NOMO-1 (cell line): ENCODE data around the gene DNAAF5.
"Not testable (repeated sequence)": the region's sequence is repeated elsewhere in the genome, so short reads cannot be mapped to it uniquely, and the experiment has no call there.

ENCODE experiments used
- DNase-seq, 2 experiments: peaks; one replicate each; lab custom pipeline; 2025; ENCODE audit not compliant: unreplicated experiment in 2 of 2; lab: John Stamatoyannopoulos, UW

DNAAF5 gene

DNA sequence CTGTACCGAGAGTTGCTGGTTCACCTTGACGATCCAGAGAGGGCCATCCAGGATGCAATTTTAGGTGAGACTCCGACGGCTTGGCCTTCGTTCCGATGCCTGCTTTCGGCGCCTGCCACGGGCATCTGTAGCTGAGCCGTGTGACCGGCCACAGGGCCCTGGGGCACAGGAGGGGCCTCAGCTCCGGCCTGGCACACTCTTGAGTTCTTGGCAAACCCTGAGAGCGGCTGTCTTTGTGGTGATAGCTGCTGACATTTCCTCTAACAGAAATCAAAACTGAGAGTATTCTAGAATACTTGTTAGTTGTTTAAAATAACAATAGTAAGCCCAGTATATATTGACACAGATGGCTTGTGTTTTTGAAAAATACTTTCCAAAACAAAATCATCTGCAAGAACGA, 53.6 kb downstream of the DNAAF5 start:
- DNase-seq, result no peak

DNA sequence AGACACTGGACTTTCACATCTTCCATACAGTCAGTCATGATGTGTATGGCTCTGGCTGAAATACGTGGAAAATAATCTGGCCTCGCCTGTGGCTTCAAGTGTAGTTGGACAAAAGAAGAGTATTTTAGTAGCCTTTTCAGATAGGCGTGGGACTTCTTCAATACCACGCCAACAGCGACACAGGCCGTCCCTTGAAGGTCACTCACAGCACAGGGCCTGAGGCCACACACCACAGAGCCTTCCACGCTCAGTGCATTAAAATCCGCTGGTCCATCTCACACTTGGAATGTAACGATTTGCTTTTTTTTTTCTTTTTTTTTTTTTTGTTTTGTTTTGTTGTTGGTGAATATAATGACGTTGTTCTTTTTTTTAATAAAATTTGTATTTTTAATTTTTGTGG, 54.0 kb downstream of the DNAAF5 start:
- no peak for DNase-seq

DNA sequence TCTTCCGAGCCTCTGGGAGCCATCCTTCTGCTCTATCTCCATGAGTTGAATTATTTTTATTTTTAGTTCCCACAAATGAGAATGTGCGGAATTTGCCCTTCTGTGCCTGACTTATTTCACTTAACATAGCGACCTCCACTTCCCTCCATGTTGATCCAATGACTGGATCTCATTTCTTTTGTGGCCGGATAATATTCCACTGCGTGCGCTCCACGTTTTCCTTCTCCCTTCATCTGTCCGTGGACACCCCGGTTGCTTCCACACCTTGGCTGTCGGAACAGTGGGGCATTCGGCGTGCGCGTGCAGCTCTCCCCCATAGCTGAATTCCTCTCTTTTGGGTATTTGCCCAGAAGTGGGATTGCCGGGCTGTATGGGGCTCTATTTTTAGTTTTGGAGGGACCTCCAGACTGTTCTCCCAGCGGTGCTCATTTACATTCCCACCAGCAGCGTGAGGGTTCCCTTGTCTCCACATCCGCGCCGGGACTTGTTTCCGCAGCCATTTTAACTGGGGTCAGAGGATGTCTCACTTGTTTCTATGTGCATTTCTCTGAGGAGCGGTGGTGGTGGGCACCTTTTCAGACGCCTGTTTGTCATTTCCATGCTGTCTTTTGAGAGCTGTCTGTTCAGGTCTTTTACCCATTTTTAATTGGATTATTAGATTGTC, 54.8 kb downstream of the DNAAF5 start:
- no peak for DNase-seq

DNA sequence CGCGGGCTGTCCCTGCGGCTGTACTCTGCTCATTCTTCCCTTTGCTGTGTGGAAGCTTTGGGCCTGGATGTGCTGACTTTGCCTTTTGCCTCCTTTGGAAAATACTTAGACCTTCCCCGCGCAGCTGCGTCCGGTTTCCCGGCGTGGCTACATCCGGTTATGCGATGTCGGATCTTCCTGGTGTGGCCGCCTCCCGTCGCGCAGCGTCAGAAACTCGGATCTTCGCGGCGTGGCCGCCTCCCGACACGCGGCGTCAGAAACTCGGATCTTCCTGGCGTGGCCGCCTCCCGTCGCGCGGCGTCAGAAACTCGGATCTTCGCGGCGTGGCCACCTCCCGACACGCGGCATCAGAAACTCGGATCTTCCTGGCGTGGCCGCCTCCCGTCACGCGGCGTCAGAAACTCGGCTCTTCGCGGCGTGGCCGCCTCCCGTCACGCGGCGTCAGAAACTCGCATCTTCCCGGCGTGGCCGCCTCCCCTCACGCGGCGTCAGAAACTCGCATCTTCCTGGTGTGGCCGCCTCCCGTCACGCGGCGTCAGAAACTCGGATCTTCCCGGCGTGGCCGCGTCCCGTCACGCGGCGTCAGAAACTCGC, 55.5 kb downstream of the DNAAF5 start:
- no peak for DNase-seq

DNA sequence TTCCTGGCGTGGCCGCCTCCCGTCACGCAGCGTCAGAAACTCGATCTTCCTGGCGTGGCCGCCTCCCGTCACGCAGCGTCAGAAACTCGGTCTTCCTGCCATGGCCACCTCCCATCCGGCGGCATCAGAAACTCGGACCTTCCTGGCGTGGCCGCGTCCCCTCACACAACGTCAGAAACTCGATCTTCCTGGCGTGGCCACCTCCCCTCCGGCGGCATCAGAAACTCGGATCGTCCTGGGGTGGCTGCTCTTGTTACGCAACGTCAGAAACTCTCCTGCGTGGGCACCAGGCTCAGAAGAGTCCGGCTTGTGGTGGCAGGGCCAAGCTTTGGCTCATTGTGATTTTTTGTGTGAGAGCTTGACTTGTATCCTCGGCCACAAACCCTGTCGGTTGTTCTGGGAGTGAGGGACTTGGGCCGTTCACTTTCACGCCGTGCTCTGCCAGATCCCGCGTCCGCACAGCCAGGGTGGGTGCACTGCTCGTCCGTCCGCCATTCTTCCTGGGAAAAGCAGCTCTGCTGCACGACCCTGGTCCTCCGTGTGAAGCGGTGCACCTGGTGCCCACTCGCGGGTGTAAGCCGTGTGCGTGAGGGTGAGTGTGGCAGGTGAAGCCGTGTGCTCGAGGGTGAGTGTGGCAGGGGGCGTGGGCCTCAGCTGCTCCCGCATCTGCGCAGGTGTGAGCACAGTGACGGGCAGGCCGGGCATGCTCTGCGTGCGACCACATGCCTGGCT, 56.4 kb downstream of the DNAAF5 start:
- DNase-seq, result no peak

DNA sequence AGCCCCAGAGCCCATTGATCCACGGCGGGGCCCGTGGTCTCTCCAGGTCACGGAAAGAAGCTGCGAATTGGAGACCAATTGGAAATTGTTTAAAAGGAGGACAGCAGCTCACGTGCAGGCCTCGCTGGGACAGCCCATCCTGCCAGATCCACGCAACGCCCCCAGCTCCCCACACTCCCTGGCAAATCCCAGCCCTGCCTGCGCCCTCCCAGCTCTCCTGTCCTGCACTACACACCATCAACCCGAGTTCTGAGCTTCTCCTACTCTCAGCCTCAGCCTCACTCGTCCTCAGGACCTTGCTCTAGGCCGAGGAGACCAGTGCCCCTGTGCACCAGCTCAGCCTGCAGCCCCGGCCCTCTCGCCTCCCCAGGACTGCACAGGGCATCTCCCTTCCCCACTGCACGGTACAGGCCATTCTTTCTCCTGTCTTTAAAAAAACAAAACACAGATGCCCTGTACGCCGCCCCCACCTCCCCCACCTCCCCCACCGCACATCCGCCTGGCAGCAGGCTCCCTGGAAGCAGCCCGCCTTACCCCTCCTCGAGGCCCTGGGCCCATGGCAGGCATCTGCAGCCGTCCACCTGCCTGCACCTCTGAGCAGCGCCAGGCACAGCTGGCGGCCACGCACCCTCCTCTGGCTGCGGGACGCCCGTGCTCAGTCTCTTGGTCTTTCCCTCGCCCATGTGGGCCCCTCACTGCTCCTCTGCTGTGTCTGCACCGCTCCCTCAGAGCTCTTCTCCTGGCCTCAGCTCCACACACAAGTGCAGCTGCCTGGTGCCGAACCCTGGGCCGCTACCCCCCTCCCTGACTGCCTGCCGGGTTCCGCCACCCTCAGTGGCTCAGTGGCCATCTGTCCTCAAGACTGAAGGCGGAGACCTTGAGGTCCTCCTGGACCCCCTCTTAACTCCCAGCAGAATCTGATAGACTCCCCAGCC, 57.3 kb downstream of the DNAAF5 start:
- DNase-seq, result no peak

DNA sequence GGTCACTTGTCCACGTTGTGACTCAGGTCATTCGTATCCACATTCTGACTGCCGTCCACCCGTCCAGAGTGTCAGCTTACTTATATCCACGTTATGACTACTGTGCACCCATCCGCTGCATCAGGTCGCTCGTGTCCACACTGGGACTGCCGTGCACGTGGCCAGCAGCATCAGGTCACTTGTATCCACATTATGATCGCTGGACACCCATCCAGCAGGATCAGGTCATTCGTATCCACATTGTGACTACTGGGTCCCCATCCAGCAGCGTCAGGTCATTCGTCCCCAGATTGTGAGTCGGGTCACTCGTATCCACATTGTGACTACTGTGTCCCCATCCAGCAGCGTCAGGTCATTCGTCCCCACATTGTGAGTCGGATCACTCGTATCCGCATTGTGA, 58.5 kb downstream of the DNAAF5 start:
- no peak for DNase-seq

DNA sequence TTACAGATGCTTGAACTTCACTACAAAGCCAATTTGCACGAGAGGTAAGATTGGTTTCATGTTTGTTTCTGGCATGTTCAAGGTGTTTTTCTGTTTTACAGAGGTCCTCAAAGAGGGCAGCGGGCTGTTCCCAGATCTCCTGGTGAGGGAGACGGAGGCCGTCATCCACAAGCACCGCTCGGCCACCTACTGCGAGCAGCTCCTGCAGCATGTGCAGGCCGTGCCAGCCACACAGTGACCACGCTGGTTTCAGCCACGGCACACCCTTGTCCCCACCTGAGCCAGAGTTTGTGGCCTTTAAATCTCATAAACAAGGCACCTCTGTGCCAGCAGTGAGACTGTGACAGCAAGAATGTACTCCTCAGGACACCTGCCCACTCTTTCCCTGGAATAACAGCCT, 58.9 kb downstream of the DNAAF5 start:
- no peak for DNase-seq

DNA sequence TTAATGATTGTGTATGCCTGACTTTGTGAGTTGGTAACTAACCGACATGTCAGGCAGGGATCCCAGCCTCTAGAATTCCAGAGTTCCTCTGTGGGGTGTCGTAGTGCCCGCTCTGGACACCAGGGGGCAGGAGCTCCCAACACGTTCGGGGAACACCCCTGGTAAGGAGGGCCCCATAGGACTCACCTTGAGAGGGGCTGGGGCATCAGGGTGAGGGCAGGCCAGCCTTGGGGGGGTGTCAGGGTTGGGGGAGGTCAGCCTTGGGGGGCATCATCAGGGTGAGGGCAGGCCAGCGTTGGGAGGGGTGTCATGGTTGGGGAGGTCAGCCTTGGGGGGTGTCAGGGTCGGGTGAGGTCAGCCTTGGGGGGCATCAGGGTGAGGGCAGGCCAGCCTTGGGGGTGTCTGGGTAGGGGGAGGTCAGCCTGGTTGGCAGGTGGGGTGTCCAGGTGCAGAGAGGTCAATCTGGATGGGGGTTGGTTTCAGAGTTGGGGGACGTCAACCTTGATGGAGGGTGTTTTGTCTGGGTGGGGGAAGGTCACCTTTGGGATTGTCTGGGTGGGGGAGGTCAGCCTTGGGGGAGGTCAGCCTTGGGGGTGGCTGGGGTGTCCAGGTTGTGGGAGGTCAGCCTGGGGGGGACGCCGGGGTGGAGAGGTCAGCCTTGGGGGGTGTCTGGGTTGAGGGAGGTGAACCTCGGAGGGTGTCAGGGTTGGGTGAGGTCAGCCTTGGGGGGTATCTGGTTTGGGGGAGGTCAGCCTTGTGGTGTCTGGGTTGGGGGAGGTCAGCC, 60.2 kb downstream of the DNAAF5 start:
- DNase-seq, result no peak

DNA sequence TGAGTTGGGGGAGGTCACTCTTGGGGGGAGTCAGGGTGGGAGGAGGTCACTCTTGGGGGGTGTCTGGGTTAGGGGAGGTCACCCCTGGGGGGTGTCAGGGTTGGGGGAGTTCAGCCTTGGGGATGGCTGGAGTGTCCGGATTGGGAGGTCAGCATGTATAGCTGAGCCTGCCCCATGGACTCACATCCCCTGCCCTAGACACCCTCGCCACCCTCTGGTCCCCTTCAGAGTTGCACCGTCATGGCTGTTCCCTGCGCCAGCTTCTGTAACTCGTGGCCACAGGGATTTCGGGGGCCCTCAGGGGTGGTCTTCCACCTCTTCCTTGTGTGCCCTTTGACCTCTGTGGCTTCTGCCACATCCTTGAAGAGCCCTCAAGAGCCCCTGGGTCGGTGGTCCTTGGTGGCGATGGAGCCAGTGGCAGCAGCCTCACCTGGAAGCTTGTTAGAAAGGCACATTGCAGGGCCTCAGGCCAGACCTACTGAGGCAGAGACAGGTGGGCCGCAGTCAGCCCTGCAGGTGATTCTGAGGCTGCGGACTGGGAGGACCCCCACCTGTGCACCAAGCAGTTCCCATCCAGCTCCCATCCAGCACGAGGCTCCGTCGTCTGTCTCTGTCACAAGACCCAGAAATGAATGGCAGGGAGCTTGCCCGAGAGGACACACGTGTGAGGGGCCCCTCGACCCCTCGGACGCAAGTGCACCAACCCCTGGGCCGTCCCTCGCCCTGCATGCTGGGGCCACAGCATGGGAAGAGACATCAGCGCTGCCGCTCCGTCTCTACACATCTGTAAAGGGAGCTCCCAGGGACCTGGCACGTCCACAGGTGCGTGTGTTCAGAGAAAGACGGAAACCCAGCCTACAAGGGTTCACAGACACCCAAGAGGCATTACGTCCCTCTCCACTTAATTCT, 61.1 kb downstream of the DNAAF5 start:
- DNase-seq, result no peak

DNA sequence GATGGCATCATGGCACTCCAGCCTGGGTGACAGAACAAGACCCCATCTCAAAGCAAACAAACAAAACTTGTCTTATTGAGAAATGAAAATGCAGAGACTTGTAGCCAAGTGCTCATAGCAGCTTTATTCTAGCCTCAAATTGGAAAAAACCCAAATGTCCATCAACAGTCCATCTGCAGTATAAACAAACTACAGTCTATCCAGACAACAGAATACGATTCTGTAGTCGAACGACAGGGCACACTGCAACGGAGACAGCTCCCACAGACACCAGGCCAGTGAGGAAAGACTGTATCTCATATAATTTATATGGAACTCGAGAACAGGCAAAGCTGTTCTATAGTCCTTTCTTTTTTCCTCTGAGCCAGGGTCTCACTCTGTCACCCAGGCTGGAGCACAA, 65.0 kb downstream of the DNAAF5 start:
- DNase-seq, result no peak

DNA sequence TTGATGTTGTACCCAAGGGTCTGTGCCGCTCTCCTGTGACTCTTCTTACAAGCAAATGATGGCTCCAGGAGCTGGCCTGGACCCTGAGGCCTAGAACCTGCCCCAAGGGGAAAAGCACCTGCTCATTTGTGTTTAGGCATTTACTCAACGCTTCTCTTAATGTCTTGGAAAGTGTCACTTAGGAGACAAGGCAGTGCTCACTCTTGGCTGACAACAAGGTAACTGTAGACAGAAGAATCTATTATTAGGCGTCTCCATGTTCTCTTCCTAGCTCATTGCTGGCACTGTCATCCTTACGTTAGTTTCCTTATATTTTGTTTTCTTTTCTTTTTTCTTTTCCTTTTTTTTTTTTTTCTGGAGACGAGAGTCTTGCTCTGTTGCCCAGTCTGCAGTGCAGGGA, 67.7 kb downstream of the DNAAF5 start:
- DNase-seq, result no peak

DNA sequence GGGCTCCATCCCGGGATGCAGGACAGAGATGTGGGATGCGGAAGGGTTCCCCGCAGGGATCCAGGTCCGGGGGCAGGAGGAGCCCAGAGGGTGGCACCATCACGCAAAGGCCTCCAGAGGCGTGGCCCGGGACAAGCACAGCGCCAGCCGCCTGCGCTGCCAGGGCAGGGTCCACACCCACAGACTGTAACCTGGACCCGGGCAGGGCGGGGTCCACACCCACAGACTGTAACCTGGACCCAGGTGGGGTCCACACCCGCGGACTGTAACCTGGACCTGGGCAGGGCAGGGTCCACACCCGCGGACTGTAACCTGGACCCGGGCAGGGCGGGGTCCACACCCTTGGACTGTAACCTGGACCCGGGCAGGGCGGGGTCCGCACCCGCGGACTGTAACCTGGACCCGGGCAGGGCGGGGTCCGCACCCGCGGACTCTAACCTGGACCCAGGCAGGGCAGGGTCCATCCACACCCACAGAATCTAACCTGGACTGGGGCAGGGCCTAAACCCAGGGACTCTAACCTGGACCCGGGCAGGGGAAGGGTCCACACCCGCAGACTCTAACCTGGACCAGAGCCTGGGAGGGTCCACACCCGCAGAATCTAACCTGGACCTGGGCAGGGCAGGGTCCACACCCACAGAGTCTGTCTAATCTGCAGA, 68.3 kb downstream of the DNAAF5 start:
- DNase-seq, result no peak

DNA sequence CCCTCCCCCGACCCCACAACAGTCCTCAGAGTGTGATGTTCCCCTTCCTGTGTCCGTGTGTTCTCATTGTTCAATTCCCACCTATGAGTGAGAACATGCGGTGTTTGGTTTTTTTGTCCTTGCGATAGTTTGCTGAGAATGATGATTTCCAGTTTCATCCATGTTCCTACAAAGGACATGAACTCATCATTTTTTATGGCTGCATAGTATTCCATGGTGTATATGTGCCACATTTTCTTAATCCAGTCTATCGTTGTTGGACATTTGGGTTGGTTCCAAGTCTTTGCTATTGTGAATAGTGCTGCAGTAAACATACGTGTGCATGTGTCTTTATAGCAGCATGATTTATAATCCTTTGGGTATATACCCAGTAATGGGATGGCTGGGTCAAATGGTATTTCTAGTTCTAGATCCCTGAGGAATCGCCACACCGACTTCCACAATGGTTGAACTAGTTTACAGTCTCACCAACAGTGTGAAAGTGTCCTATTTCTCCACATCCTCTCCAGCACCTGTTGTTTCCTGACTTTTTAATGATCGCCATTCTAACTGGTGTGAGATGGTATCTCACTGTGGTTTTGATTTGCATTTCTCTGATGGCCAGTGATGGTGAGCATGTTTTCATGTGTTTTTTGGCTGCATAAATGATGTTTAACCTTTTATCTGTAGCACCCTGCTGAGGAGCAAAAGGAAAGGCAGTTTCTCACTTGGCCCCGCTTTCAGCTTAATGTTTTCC, 70.1 kb downstream of the DNAAF5 start:
- DNase-seq, result not testable (repeated sequence)

DNA sequence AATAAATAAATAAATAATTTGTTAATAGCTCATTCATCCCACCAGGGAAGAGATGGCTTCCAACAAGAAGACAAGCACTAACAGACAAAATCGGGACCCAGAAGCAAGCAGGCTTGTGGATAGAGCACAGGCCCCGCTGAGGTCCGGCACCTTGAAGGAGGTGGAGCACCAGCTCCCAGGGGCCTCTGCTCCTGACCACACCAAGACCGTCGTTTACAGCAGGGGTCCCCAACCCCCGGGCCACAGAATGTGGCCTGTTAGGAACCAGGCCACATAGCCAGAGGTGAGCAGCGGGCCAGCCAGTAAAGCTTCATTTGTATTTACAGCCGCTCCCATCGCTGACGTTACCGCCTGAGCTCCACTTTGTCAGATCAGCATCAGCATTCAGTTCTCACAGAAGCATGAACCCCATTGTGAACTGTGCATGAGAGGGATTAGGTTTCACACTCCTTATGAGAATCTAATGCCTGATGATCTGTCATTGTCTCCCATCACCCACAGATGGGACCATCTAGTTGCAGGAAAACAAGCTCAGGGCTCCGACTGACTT, 72.5 kb downstream of the DNAAF5 start:
- DNase-seq, result no peak

DNA sequence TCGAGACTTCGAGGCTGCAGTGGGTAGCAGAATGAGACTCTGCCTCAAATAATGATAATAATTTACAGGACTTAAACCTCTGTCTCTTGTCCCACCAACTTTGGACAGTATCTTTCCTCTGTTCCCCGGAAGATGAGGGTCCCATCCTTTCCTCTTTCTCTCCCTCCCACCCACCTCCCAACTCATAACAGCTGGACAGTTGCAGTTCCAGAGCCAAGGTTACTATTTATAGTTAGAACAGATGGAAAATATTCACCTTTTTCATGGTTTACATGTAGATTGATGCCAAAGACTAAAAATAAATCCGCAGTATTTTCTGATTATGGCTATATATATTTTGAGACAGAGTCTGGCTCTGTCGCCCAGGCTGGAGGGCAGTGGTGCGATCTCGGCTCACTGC, 74.2 kb downstream of the DNAAF5 start:
- no peak for DNase-seq

DNA sequence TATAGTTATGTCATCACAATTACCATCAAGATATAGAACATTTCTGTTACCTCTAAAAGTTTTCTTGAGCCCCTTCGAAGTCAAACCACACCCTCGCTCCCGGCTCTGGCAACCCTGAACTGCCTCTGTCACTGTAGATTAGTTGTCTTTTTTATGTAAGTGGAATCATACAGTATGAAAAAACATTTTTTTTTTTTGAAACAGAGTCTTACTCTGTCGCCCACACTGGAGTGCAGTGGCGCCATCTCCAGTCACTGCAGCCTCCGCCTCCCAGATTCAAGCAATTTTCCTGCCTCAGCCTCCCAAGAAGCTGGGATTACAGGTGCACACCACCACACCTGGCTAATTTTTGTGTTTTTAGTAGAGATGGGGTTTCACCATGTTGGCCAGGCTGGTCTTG, 74.9 kb downstream of the DNAAF5 start:
- not testable (repeated sequence) for DNase-seq

DNA sequence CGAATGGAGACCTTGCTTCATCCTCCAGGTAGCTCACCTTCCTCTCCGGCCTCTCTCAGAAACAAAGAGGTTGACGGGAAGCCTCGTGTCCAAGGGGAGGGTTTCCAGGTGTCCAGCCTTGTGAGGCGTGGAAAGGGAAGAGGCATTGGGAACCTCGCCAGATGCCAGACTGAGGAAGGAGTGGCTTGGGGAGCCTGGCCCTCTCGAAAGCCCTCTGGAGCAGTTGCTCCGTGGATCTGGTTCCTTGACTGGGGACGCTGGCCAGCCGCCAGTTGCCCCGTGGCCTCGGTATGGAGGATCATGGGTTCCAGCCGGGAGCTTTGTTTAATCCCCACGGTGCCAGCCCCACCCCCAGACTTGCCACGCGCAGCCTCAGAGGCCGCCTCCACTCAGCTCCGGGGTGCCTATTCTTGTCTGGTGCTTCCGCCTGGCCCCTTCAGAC, 75.5 kb downstream of the DNAAF5 start:
- no peak for DNase-seq
